ENCODE data around the gene GPRC5A. TPM values are rescaled to one million over a fixed set of nuclear protein-coding genes. Genes with fewer than 3 reads are reported as not detected.

Gene GPRC5A
- total RNA-seq, 1 donor from 2014 or later, result not detected

DNA sequence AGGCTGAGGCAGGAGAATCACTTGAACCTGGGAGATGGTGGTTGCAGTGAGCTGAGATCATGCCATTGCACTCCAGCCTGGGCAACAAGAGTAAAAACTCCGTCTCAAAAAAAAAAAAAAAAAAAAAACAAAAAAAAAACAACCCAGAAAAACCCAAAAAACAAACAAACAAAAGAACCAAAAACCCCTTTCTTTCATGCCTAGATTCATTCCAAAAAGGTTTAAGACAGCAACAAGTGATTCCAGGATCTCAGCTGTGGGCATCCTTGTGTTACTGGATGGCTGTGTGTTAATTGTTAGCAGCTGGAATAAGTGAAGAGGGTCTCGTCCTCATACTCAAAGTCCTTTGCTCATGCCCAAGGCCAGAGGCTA is 9.4 kb downstream of the GPRC5A start:
- Mint-ChIP-seq H3K27ac (ENCODE audit: unreplicated experiment) (no peak overlapping the region), H3K4me1 (no peaks in the 10 kb centered on the region)

DNA sequence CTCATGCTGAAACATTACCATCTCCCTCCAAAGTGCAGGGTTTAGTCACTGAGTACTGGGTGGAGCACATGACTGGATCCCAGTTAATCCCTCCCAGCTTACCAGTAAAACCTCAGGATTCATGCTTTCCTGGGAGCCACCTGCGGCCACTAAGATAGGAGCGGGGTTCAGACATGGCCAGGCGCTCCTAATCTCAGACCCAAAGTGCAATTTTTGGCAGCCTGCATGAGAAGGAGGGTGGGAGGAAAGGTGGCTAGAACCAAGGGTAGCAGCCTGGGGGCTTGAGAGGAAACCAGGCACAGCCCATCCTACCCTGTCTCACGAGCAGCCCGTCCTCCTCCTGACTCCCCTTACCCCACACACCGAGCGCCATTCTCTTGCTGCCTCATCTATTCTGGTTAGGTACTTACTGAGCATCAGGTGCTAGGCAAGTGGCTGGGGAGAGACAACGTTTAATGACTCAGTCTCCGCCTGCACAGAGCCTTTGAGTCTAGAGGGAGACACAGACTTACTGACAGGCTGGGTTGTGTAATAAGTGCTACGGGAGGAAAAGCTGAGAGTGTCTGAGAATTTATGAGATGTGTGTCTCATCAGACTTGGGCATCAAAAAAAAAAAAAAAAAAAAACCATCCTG is 9.9 kb downstream of the GPRC5A start:
- H3K4me1 Mint-ChIP-seq, result no peaks in the 10 kb centered on the region
- DNase-seq (ENCODE audit: low read depth, low spot score), result no peak
- no peaks in the 10 kb centered on the region for H3K36me3 Mint-ChIP-seq (ENCODE audit: low read depth)

More for the DNA sequence above, 9.4 kb downstream of the GPRC5A start:
- peaks cover 16% of the 10 kb centered on the region for H3K27me3 Mint-ChIP-seq (ENCODE audit: low read depth)
- TF ChIP-seq, protein P1, sequence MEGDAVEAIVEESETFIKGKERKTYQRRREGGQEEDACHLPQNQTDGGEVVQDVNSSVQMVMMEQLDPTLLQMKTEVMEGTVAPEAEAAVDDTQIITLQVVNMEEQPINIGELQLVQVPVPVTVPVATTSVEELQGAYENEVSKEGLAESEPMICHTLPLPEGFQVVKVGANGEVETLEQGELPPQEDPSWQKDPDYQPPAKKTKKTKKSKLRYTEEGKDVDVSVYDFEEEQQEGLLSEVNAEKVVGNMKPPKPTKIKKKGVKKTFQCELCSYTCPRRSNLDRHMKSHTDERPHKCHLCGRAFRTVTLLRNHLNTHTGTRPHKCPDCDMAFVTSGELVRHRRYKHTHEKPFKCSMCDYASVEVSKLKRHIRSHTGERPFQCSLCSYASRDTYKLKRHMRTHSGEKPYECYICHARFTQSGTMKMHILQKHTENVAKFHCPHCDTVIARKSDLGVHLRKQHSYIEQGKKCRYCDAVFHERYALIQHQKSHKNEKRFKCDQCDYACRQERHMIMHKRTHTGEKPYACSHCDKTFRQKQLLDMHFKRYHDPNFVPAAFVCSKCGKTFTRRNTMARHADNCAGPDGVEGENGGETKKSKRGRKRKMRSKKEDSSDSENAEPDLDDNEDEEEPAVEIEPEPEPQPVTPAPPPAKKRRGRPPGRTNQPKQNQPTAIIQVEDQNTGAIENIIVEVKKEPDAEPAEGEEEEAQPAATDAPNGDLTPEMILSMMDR (conservative IDR thresholded peaks at IDR 0.05), result no peak
- H3K9me3 Mint-ChIP-seq, result no peaks in the 10 kb centered on the region
- no peak overlapping the region for H3K4me3 Mint-ChIP-seq
- DNase-seq (ENCODE audit: low read depth, low spot score), result no peak
- H3K36me3 Mint-ChIP-seq (ENCODE audit: low read depth), result no peaks in the 10 kb centered on the region

DNA sequence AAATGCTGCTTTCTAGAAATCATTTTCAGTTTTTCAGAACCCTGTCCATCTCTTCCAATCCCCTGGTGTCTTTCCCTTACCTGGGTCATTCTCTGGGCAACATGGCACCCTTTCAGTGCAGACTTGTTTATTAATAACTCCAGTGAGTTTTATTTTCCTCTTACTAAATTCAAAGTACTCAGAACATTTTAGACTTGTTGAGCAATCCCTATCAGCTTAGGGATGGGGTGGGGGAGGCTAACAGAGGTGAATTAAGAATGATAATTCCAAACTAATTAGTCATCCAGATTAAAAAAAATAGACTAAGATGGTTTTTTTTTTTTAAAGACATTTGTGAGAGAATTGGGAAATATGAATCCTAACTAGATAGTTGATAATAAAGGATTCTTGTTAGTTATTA is 10.7 kb downstream of the GPRC5A start:
- Mint-ChIP-seq H3K27ac (ENCODE audit: unreplicated experiment) (no peak overlapping the region), H3K9me3 (no peaks in the 10 kb centered on the region), H3K4me1 (no peaks in the 10 kb centered on the region), H3K36me3 (ENCODE audit: low read depth) (no peaks in the 10 kb centered on the region), H3K4me3 (no peak overlapping the region), H3K27me3 (ENCODE audit: low read depth) (peaks cover 14% of the 10 kb centered on the region)
- TF ChIP-seq, protein P1 (conservative IDR thresholded peaks at IDR 0.05), result no peak
- no peak for DNase-seq (ENCODE audit: low read depth, low spot score)

More for the DNA sequence above, 9.9 kb downstream of the GPRC5A start:
- H3K27me3 Mint-ChIP-seq (ENCODE audit: low read depth), result peaks cover 18% of the 10 kb centered on the region
- no peaks in the 10 kb centered on the region for H3K9me3 Mint-ChIP-seq
- TF ChIP-seq, protein P1 (conservative IDR thresholded peaks at IDR 0.05), result no peak
- no peak overlapping the region for H3K4me3 Mint-ChIP-seq
- H3K27ac Mint-ChIP-seq (ENCODE audit: unreplicated experiment), result no peak overlapping the region

DNA sequence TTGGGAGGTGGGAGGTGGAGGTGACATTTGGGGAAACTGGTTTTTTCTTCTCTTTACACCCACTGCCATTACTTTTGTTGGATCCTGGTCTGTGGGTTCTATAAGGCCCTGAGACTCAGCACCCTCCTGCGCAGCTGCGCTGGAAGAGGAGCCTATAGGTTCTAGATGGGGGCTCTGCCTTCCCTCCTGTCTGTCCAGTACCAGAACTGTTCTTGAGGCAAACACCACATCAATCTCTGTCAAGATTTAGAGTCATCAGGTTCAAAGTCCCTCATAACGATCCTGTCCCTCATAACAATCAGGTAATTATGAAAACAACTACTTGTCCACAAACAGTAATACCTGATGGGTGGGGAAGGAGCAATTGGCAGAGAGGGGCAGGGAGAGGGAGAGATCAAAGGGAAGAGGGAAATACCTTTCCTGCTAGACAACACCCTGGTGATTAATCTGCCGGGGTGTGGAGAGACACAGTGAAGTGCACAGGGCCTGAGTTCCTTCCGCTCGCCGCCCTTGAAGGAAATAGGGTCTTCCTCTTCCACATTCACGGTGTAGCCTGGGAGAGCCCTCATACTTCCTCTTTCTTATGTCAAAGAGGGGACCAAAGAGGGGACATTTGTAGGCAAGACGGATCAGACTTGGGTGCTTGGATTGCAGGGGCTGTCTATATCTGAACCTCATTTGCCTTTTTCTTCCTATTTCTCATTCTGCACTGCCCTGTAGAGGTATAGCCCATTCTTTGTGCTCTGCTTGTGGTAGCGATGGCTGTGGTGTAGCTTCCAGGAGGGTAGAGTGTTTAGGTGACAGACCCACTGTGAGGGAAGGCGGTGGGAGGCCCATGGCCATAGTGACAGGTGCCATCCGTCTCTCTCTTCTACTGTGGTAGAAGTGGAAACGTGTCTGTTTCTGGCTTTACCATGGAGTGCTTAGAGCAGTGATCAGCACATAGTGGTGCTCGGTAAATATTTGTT is 12.6 kb downstream of the GPRC5A start:
- Mint-ChIP-seq H3K36me3 (ENCODE audit: low read depth) (no peaks in the 10 kb centered on the region), H3K4me1 (no peaks in the 10 kb centered on the region), H3K27ac (ENCODE audit: unreplicated experiment) (no peak overlapping the region), H3K27me3 (ENCODE audit: low read depth) (peaks cover 11% of the 10 kb centered on the region), H3K9me3 (no peaks in the 10 kb centered on the region), H3K4me3 (no peak overlapping the region)
- no peak for DNase-seq (ENCODE audit: low read depth, low spot score)
- TF ChIP-seq, protein P1 (conservative IDR thresholded peaks at IDR 0.05), result no peak

DNA sequence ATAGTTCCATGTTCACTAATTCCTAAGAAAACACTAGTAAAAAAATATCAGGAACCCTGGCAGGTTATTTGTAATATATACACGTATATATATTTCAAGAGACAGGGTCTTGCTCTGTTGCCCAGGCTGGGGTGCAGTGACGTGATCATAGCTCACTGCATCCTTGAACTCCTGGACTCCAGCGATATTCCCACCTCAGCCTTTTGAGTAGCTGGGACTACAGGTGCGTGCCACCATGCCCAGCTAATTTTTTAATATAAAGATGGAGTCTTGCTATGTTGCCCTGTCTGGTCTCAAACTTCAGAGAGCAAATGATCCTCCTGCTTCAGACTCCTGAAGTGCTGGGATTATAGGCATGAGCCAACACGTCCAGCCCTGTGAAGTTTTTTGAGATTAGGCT is 16.2 kb downstream of the GPRC5A start:
- Mint-ChIP-seq H3K27ac (ENCODE audit: unreplicated experiment) (no peak overlapping the region), H3K27me3 (ENCODE audit: low read depth) (peaks cover 9% of the 10 kb centered on the region), H3K4me1 (no peaks in the 10 kb centered on the region), H3K9me3 (no peaks in the 10 kb centered on the region), H3K36me3 (ENCODE audit: low read depth) (no peaks in the 10 kb centered on the region), H3K4me3 (no peak overlapping the region)
- DNase-seq (ENCODE audit: low read depth, low spot score), result no peak
- TF ChIP-seq, protein P1 (conservative IDR thresholded peaks at IDR 0.05), result no peak

Data from neural crest cell (in vitro differentiated cells).